IMR-90 (cell line): ENCODE results near the gene TSTD2. TPM values are rescaled to one million over a fixed set of nuclear protein-coding genes. Genes with fewer than 3 reads are reported as not detected.

Experiments
- ATAC-seq: fragments of 200-7000 bp; cut with Tn5 transposase; 2 replicates; pipeline ENCODE4 v1.9.1; 2020; ENCODE audit warnings: low read depth, mild to moderate bottlenecking, moderate library complexity
- BruUV-seq: library from RNA; stranded (reverse); fragments of 400-500 nt; replicated peaks from 2 replicates; lab custom pipeline; 2021; lab: Mats Ljungman, UMichigan
- CTCF ChIA-PET: fragments of 300-600 bp; formaldehyde crosslinking; extraction: SDS; loops from one replicate; lab custom pipeline; 2021; ENCODE audit warnings: antibody characterized with exemption; lab: Yijun Ruan, JAX
- POLR2A ChIA-PET: fragments of 300-600 bp; sonication (Branson Sonifier 250); formaldehyde crosslinking; loops from one replicate; lab custom pipeline; 2022; ENCODE audit warnings: antibody characterized with exemption; ENCODE audit not compliant: unreplicated experiment; lab: Charles Lee
- DNase-seq: peaks from one replicate; pipeline ENCODE4 v3.0.0; 2013
- H2AFZ ChIP-seq: replicated peaks from 2 replicates; pipeline ENCODE3; 2013; ENCODE audit warnings: low read length, mild to moderate bottlenecking; ENCODE audit not compliant: poor library complexity
- H2AK5ac ChIP-seq: 2 replicates; pipeline ENCODE4 v1.6.1; 2013; ENCODE audit warnings: low read depth, low read length, inconsistent platforms
- H2AK9ac ChIP-seq: replicated peaks from 2 replicates; pipeline ENCODE3; 2013; ENCODE audit warnings: mild to moderate bottlenecking, low read depth, low read length, moderate library complexity; ENCODE audit not compliant: poor library complexity
- H2BK120ac ChIP-seq: 2 replicates; pipeline ENCODE4 v1.6.1; 2013; ENCODE audit warnings: low read depth, low read length, inconsistent platforms
- H2BK15ac ChIP-seq: 3 replicates; pipeline ENCODE4 v1.6.1; 2013; ENCODE audit warnings: low read depth, low read length, inconsistent platforms
- H2BK20ac ChIP-seq: 2 replicates; pipeline ENCODE4 v1.6.1; 2013; ENCODE audit warnings: low read depth, mild to moderate bottlenecking, inconsistent platforms, low read length, moderate library complexity
- H2BK5ac ChIP-seq: 2 replicates; pipeline ENCODE4 v1.6.1; 2013; ENCODE audit warnings: mild to moderate bottlenecking, low read depth, low read length, inconsistent platforms; ENCODE audit not compliant: poor library complexity, severe bottlenecking
- H3K14ac ChIP-seq: replicated peaks from 2 replicates; pipeline ENCODE4 v1.6.1; 2013; ENCODE audit warnings: low read depth, low read length, inconsistent platforms
- H3K18ac ChIP-seq: 2 replicates; pipeline ENCODE4 v1.6.1; 2013; ENCODE audit warnings: low read depth, low read length, control low read depth
- H3K23ac ChIP-seq: 2 replicates; pipeline ENCODE4 v1.6.1; 2013; ENCODE audit warnings: low read depth, low read length, inconsistent platforms
- H3K27ac ChIP-seq: 2 replicates; pipeline ENCODE4 v1.5.1; 2013; ENCODE audit warnings: mild to moderate bottlenecking, control low read depth, low read length; ENCODE audit not compliant: insufficient read depth
- H3K27me3 ChIP-seq: 2 replicates; pipeline ENCODE4 v1.6.1; 2013; ENCODE audit warnings: low read length; ENCODE audit not compliant: control insufficient read depth, insufficient read depth
- H3K36me3 ChIP-seq: 2 replicates; pipeline ENCODE4 v1.6.1; 2013; ENCODE audit warnings: low read length, mixed read lengths; ENCODE audit not compliant: control insufficient read depth, insufficient read depth
- H3K4ac ChIP-seq: 2 replicates; pipeline ENCODE4 v1.6.1; 2013; ENCODE audit warnings: low read depth, low read length, inconsistent platforms
- H3K4me1 ChIP-seq: 2 replicates; pipeline ENCODE4 v1.6.1; 2013; ENCODE audit warnings: low read length, mixed read lengths; ENCODE audit not compliant: control insufficient read depth, insufficient read depth
- H3K4me2 ChIP-seq: 2 replicates; pipeline ENCODE4 v1.6.1; 2013; ENCODE audit warnings: low read depth, mild to moderate bottlenecking, control low read depth, low read length, moderate library complexity
- H3K4me3 ChIP-seq: 2 replicates; pipeline ENCODE4 v1.5.1; 2013; ENCODE audit warnings: low read depth, mild to moderate bottlenecking, control low read depth, low read length, moderate library complexity; ENCODE audit not compliant: insufficient read depth
- H3K56ac ChIP-seq: 2 replicates; pipeline ENCODE4 v1.6.1; 2013; ENCODE audit warnings: low read length, inconsistent platforms; ENCODE audit not compliant: insufficient read depth; ENCODE audit errors: extremely low read depth
- H3K79me1 ChIP-seq, 2 experiments: 2 replicates each; pipeline ENCODE4 v1.6.1; 2013; ENCODE audit warnings: low read length in 2 of 2, inconsistent platforms in 1 of 2, low read depth in 1 of 2
- H3K9ac ChIP-seq: 2 replicates; pipeline ENCODE4 v1.6.1; 2013; ENCODE audit warnings: low read depth, low read length, control low read depth
- H3K9me1 ChIP-seq: 2 replicates; pipeline ENCODE4 v1.6.1; 2013; ENCODE audit warnings: low read length, inconsistent platforms; ENCODE audit not compliant: insufficient read depth
- H3K9me3 ChIP-seq: 2 replicates; pipeline ENCODE4 v1.6.1; 2013; ENCODE audit warnings: low read length; ENCODE audit not compliant: control insufficient read depth, insufficient read depth
- H4K20me1 ChIP-seq: 2 replicates; pipeline ENCODE4 v1.6.1; 2013; ENCODE audit warnings: low read length, inconsistent platforms; ENCODE audit not compliant: insufficient read depth
- H4K5ac ChIP-seq: 2 replicates; pipeline ENCODE4 v1.6.1; 2013; ENCODE audit warnings: mild to moderate bottlenecking, low read depth, low read length, control low read depth
- H4K8ac ChIP-seq, 2 experiments: 2 replicates each; pipeline ENCODE4 v1.6.1; 2013; ENCODE audit warnings: low read depth in 2 of 2, low read length in 2 of 2, control low read depth in 1 of 2, inconsistent platforms in 1 of 2
- H4K91ac ChIP-seq: 2 replicates; pipeline ENCODE4 v1.6.1; 2013; ENCODE audit warnings: low read depth, low read length, inconsistent platforms; ENCODE audit not compliant: insufficient read depth
- MXI1 ChIP-seq: IDR thresholded peaks from 2 replicates; pipeline ENCODE4 v1.6.1; 2012; ENCODE audit warnings: low read depth, mild to moderate bottlenecking, low read length, moderate library complexity, borderline replicate concordance
- RCOR1 ChIP-seq: IDR thresholded peaks from 2 replicates; pipeline ENCODE4 v1.6.1; 2012; ENCODE audit warnings: mild to moderate bottlenecking, low read length, improper control_type of control experiment; ENCODE audit not compliant: insufficient replicate concordance
- SMC3 ChIP-seq: fragments of 150-350 bp; IDR thresholded peaks from 2 replicates; pipeline ENCODE4 v1.6.1; 2016; ENCODE audit warnings: low read depth, mild to moderate bottlenecking, antibody characterized with exemption, low read length, moderate library complexity
- WGBS, 2 experiments: methylation state at CpG; one replicate each; pipeline versions ENCODE4 v1.1.5 to v1.1.7; 2013; ENCODE audit warnings: missing lambda C conversion rate in 2 of 2; ENCODE audit not compliant: insufficient read length in 1 of 2; ENCODE audit errors: extremely low coverage in 2 of 2; 5-methylcytosine and 5-hydroxymethylcytosine counted together
- dilution Hi-C: fragments of 300-500 bp; cut with HindIII; formaldehyde crosslinking; loops from one replicate; pipeline ENCODE4 v1.14.3; 2018; ENCODE audit warnings: low sequenced_read_pairs; ENCODE audit not compliant: unreplicated experiment
- in situ Hi-C: fragments of 300-500 bp; cut with MboI; formaldehyde crosslinking; loops from 3 replicates; pipeline ENCODE4 v1.14.3; 2019; ENCODE audit warnings: low sequenced_read_pairs, inconsistent platforms, mixed read lengths
- intact Hi-C: fragments of 100-400 bp; cut with micrococcal nuclease; formaldehyde crosslinking; loops from 2 replicates; pipeline ENCODE4 v1.10.0; 2022
- polyA plus RNA-seq, 3 experiments: library from polyadenylated mRNA; depleted of rRNA; stranded (reverse); fragments of >200 nt; gene quantifications; 2 replicates each; pipeline ENCODE4 v1.2.3, GENCODE V29; 2012; ENCODE audit warnings: low replicate concordance in 1 of 3
- total RNA-seq: library from RNA; depleted of rRNA; stranded (reverse); fragments of >200 nt; gene quantifications from 2 replicates; pipeline ENCODE4 v1.2.3, GENCODE V29; 2012

The TSTD2 gene
- total and polyA plus RNA-seq, 2 of the 4 experiments (the other 2 are of a cell fraction) = 11.2 to 16.3 TPM

GRCh38 chr9:97633859-97634490, 807 bp upstream of the TSTD2 start:
- H3K4me2 ChIP-seq = peak overlapping the region; percentile 99
- peak overlapping the region; percentile 97 for H2AFZ ChIP-seq
- no peaks in the 10 kb centered on the region for H3K36me3 ChIP-seq
- 0% methylated on average over 11 of the region's 43 CpGs; no CpG with 5 or more reads in 1 of the 2 experiments for whole genome bisulfite sequencing, 2 experiments
- CTCF ChIA-PET = interaction anchor here (1.7 kb wide), 1 partner anchor 35 kb away, joined by 6 read pairs; no protein-coding TSS in a partner anchor
- no peak overlapping the region; the same call in 1 of the 2 replicates for H3K18ac ChIP-seq
- H2AK5ac ChIP-seq = peak overlapping the region; percentile 57
- intact Hi-C loops = no loop called here
- in situ Hi-C loops = no loop called here
- H2BK120ac ChIP-seq = no peak overlapping the region
- H3K27ac ChIP-seq = peak overlapping the region; percentile 95
- POLR2A ChIA-PET = interaction anchor here (1.0 kb wide), 1 partner anchor 12 kb away, joined by 4 read pairs; no protein-coding TSS in a partner anchor
- BruUV-seq = no TSS peak
- no peaks in the 10 kb centered on the region for H3K27me3 ChIP-seq
- peak overlapping the region; percentile 4 to 71; a peak in 2 of 4 replicates for H4K8ac ChIP-seq
- TF ChIP-seq MXI1 (peak; percentile 22; the same call in 1 of the 2 replicates), SMC3 (no peak), RCOR1 (no peak)
- H3K56ac ChIP-seq = peak overlapping the region; percentile 86
- H3K23ac ChIP-seq = peak overlapping the region; percentile 87
- peak overlapping the region; percentile 77 for H2BK5ac ChIP-seq
- peak overlapping the region; percentile 25; the same call in 1 of the 2 replicates for H4K5ac ChIP-seq
- H3K4ac ChIP-seq = peak overlapping the region; percentile 68
- peaks cover 12 to 46% of the 10 kb centered on the region in 2 experiments for H3K79me1 ChIP-seq
- H3K9ac ChIP-seq = peak overlapping the region; percentile 93
- H3K9me1 ChIP-seq = no peaks in the 10 kb centered on the region; the same call in 1 of the 2 replicates
- peak overlapping the region; percentile 95 for H2AK9ac ChIP-seq
- peak overlapping the region; percentile 93 for H3K14ac ChIP-seq
- H3K4me1 ChIP-seq = peaks cover 7% of the 10 kb centered on the region
- ATAC-seq = peak; percentile 1; the same call in 1 of the 2 replicates
- dilution Hi-C loops = no loop called here
- no peak overlapping the region for H2BK15ac ChIP-seq
- no peak overlapping the region for H2BK20ac ChIP-seq
- peak overlapping the region; percentile 57; the same call in 1 of the 2 replicates for H4K91ac ChIP-seq
- peaks cover 36% of the 10 kb centered on the region for H4K20me1 ChIP-seq
- DNase-seq = peak; percentile 5
- H3K9me3 ChIP-seq = no peaks in the 10 kb centered on the region
- peak overlapping the region; percentile 59 for H3K4me3 ChIP-seq
